IMR-90 (cell line): ENCODE results near the gene PLCG2. TPM values are rescaled to one million over a fixed set of nuclear protein-coding genes. Genes with fewer than 3 reads are reported as not detected.

Experiments used
- ATAC-seq: fragments of 200-7000 bp; cut with Tn5 transposase; 2 replicates; pipeline ENCODE4 v1.9.1; 2020; ENCODE audit warnings: low read depth, mild to moderate bottlenecking, moderate library complexity
- BruUV-seq: library from RNA; stranded (reverse); fragments of 400-500 nt; replicated peaks from 2 replicates; lab custom pipeline; 2021; lab: Mats Ljungman, UMichigan
- CTCF ChIA-PET: fragments of 300-600 bp; formaldehyde crosslinking; extraction: SDS; loops from one replicate; lab custom pipeline; 2021; ENCODE audit warnings: antibody characterized with exemption; lab: Yijun Ruan, JAX
- POLR2A ChIA-PET: fragments of 300-600 bp; sonication (Branson Sonifier 250); formaldehyde crosslinking; loops from one replicate; lab custom pipeline; 2022; ENCODE audit warnings: antibody characterized with exemption; ENCODE audit not compliant: unreplicated experiment; lab: Charles Lee
- DNase-seq: peaks from one replicate; pipeline ENCODE4 v3.0.0; 2013
- H2AFZ ChIP-seq: replicated peaks from 2 replicates; pipeline ENCODE3; 2013; ENCODE audit warnings: low read length, mild to moderate bottlenecking; ENCODE audit not compliant: poor library complexity
- H2AK5ac ChIP-seq: 2 replicates; pipeline ENCODE4 v1.6.1; 2013; ENCODE audit warnings: low read depth, low read length, inconsistent platforms
- H2AK9ac ChIP-seq: replicated peaks from 2 replicates; pipeline ENCODE3; 2013; ENCODE audit warnings: mild to moderate bottlenecking, low read depth, low read length, moderate library complexity; ENCODE audit not compliant: poor library complexity
- H2BK120ac ChIP-seq: 2 replicates; pipeline ENCODE4 v1.6.1; 2013; ENCODE audit warnings: low read depth, low read length, inconsistent platforms
- H2BK15ac ChIP-seq: 3 replicates; pipeline ENCODE4 v1.6.1; 2013; ENCODE audit warnings: low read depth, low read length, inconsistent platforms
- H2BK20ac ChIP-seq: 2 replicates; pipeline ENCODE4 v1.6.1; 2013; ENCODE audit warnings: low read depth, mild to moderate bottlenecking, inconsistent platforms, low read length, moderate library complexity
- H2BK5ac ChIP-seq: 2 replicates; pipeline ENCODE4 v1.6.1; 2013; ENCODE audit warnings: mild to moderate bottlenecking, low read depth, low read length, inconsistent platforms; ENCODE audit not compliant: poor library complexity, severe bottlenecking
- H3K14ac ChIP-seq: replicated peaks from 2 replicates; pipeline ENCODE4 v1.6.1; 2013; ENCODE audit warnings: low read depth, low read length, inconsistent platforms
- H3K18ac ChIP-seq: 2 replicates; pipeline ENCODE4 v1.6.1; 2013; ENCODE audit warnings: low read depth, low read length, control low read depth
- H3K23ac ChIP-seq: 2 replicates; pipeline ENCODE4 v1.6.1; 2013; ENCODE audit warnings: low read depth, low read length, inconsistent platforms
- H3K27ac ChIP-seq: 2 replicates; pipeline ENCODE4 v1.5.1; 2013; ENCODE audit warnings: mild to moderate bottlenecking, control low read depth, low read length; ENCODE audit not compliant: insufficient read depth
- H3K27me3 ChIP-seq: 2 replicates; pipeline ENCODE4 v1.6.1; 2013; ENCODE audit warnings: low read length; ENCODE audit not compliant: control insufficient read depth, insufficient read depth
- H3K36me3 ChIP-seq: 2 replicates; pipeline ENCODE4 v1.6.1; 2013; ENCODE audit warnings: low read length, mixed read lengths; ENCODE audit not compliant: control insufficient read depth, insufficient read depth
- H3K4ac ChIP-seq: 2 replicates; pipeline ENCODE4 v1.6.1; 2013; ENCODE audit warnings: low read depth, low read length, inconsistent platforms
- H3K4me1 ChIP-seq: 2 replicates; pipeline ENCODE4 v1.6.1; 2013; ENCODE audit warnings: low read length, mixed read lengths; ENCODE audit not compliant: control insufficient read depth, insufficient read depth
- H3K4me2 ChIP-seq: 2 replicates; pipeline ENCODE4 v1.6.1; 2013; ENCODE audit warnings: low read depth, mild to moderate bottlenecking, control low read depth, low read length, moderate library complexity
- H3K4me3 ChIP-seq: 2 replicates; pipeline ENCODE4 v1.5.1; 2013; ENCODE audit warnings: low read depth, mild to moderate bottlenecking, control low read depth, low read length, moderate library complexity; ENCODE audit not compliant: insufficient read depth
- H3K56ac ChIP-seq: 2 replicates; pipeline ENCODE4 v1.6.1; 2013; ENCODE audit warnings: low read length, inconsistent platforms; ENCODE audit not compliant: insufficient read depth; ENCODE audit errors: extremely low read depth
- H3K79me1 ChIP-seq, 2 experiments: 2 replicates each; pipeline ENCODE4 v1.6.1; 2013; ENCODE audit warnings: low read length in 2 of 2, inconsistent platforms in 1 of 2, low read depth in 1 of 2
- H3K9ac ChIP-seq: 2 replicates; pipeline ENCODE4 v1.6.1; 2013; ENCODE audit warnings: low read depth, low read length, control low read depth
- H3K9me1 ChIP-seq: 2 replicates; pipeline ENCODE4 v1.6.1; 2013; ENCODE audit warnings: low read length, inconsistent platforms; ENCODE audit not compliant: insufficient read depth
- H3K9me3 ChIP-seq: 2 replicates; pipeline ENCODE4 v1.6.1; 2013; ENCODE audit warnings: low read length; ENCODE audit not compliant: control insufficient read depth, insufficient read depth
- H4K20me1 ChIP-seq: 2 replicates; pipeline ENCODE4 v1.6.1; 2013; ENCODE audit warnings: low read length, inconsistent platforms; ENCODE audit not compliant: insufficient read depth
- H4K5ac ChIP-seq: 2 replicates; pipeline ENCODE4 v1.6.1; 2013; ENCODE audit warnings: mild to moderate bottlenecking, low read depth, low read length, control low read depth
- H4K8ac ChIP-seq, 2 experiments: 2 replicates each; pipeline ENCODE4 v1.6.1; 2013; ENCODE audit warnings: low read depth in 2 of 2, low read length in 2 of 2, control low read depth in 1 of 2, inconsistent platforms in 1 of 2
- H4K91ac ChIP-seq: 2 replicates; pipeline ENCODE4 v1.6.1; 2013; ENCODE audit warnings: low read depth, low read length, inconsistent platforms; ENCODE audit not compliant: insufficient read depth
- CEBPB ChIP-seq: IDR thresholded peaks from 2 replicates; pipeline ENCODE4 v1.6.1; 2012; ENCODE audit warnings: low read depth, low read length, improper control_type of control experiment
- FOS ChIP-seq: fragments of 150-350 bp; IDR thresholded peaks from 2 replicates; pipeline ENCODE4 v1.6.1; 2016; ENCODE audit warnings: low read depth, low read length
- MAFK ChIP-seq: IDR thresholded peaks from 2 replicates; pipeline ENCODE4 v1.6.1; 2012; ENCODE audit warnings: low read depth, low read length, improper control_type of control experiment
- MAZ ChIP-seq: IDR thresholded peaks from 2 replicates; pipeline ENCODE4 v1.6.1; 2012; ENCODE audit warnings: low read depth, mild to moderate bottlenecking, low read length, improper control_type of control experiment, moderate library complexity, borderline replicate concordance
- RAD21 ChIP-seq: IDR thresholded peaks from 2 replicates; pipeline ENCODE4 v1.6.1; 2012; ENCODE audit warnings: low read length, improper control_type of control experiment
- RCOR1 ChIP-seq: IDR thresholded peaks from 2 replicates; pipeline ENCODE4 v1.6.1; 2012; ENCODE audit warnings: mild to moderate bottlenecking, low read length, improper control_type of control experiment; ENCODE audit not compliant: insufficient replicate concordance
- RFX5 ChIP-seq: IDR thresholded peaks from 2 replicates; pipeline ENCODE4 v1.8.0; 2012; ENCODE audit warnings: low read depth, mild to moderate bottlenecking, low read length, moderate library complexity
- SMC3 ChIP-seq: fragments of 150-350 bp; IDR thresholded peaks from 2 replicates; pipeline ENCODE4 v1.6.1; 2016; ENCODE audit warnings: low read depth, mild to moderate bottlenecking, antibody characterized with exemption, low read length, moderate library complexity
- WGBS, 2 experiments: methylation state at CpG; one replicate each; pipeline versions ENCODE4 v1.1.5 to v1.1.7; 2013; ENCODE audit warnings: missing lambda C conversion rate in 2 of 2; ENCODE audit not compliant: insufficient read length in 1 of 2; ENCODE audit errors: extremely low coverage in 2 of 2; 5-methylcytosine and 5-hydroxymethylcytosine counted together
- dilution Hi-C: fragments of 300-500 bp; cut with HindIII; formaldehyde crosslinking; loops from one replicate; pipeline ENCODE4 v1.14.3; 2018; ENCODE audit warnings: low sequenced_read_pairs; ENCODE audit not compliant: unreplicated experiment
- in situ Hi-C: fragments of 300-500 bp; cut with MboI; formaldehyde crosslinking; loops from 3 replicates; pipeline ENCODE4 v1.14.3; 2019; ENCODE audit warnings: low sequenced_read_pairs, inconsistent platforms, mixed read lengths
- intact Hi-C: fragments of 100-400 bp; cut with micrococcal nuclease; formaldehyde crosslinking; loops from 2 replicates; pipeline ENCODE4 v1.10.0; 2022
- polyA plus RNA-seq, 3 experiments: library from polyadenylated mRNA; depleted of rRNA; stranded (reverse); fragments of >200 nt; gene quantifications; 2 replicates each; pipeline ENCODE4 v1.2.3, GENCODE V29; 2012; ENCODE audit warnings: low replicate concordance in 1 of 3
- total RNA-seq: library from RNA; depleted of rRNA; stranded (reverse); fragments of >200 nt; gene quantifications from 2 replicates; pipeline ENCODE4 v1.2.3, GENCODE V29; 2012

The PLCG2 gene
- total and polyA plus RNA-seq, 2 of the 4 experiments (the other 2 are of a cell fraction): 0.14 to 0.18 TPM

DNA sequence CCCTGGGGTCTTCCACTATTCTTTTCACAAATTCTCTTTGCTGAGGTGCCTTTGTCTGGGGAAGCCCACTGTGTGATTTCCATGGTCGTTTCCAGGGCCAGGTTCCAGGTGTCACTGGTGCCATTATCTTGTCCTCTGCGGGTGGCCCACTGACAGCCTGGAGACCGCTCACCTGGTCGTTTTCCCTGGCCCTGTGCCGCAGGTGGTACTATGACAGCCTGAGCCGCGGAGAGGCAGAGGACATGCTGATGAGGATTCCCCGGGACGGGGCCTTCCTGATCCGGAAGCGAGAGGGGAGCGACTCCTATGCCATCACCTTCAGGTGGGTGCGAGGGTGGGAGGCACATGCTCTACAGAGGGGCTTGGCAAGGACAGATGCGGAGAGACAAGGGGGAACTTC, 133.3 kb downstream of the PLCG2 start:
- CTCF ChIA-PET: no interaction called here
- no peak overlapping the region for H3K14ac ChIP-seq
- H2BK5ac ChIP-seq: no peak overlapping the region
- H2AK5ac ChIP-seq: no peak overlapping the region
- no peaks in the 10 kb centered on the region for H3K36me3 ChIP-seq
- no peak overlapping the region for H3K27ac ChIP-seq
- no peak overlapping the region for H4K8ac ChIP-seq
- WGBS, 2 experiments: no CpG with 5 or more reads among the region's 14 CpGs
- H3K56ac ChIP-seq: no peak overlapping the region
- no peak overlapping the region for H3K18ac ChIP-seq
- no TSS peak for BruUV-seq
- H2AK9ac ChIP-seq: no peak overlapping the region
- dilution Hi-C loops (no loop called here), intact Hi-C loops (no loop called here), in situ Hi-C loops (no loop called here)
- no peak overlapping the region for H2AFZ ChIP-seq
- H3K79me1 ChIP-seq: no peaks in the 10 kb centered on the region
- H3K9me3 ChIP-seq: 0 out of 2 replicates have a peak, but pooled peaks cover 2% of the 10 kb centered on the region
- H3K9ac ChIP-seq: no peak overlapping the region
- H4K20me1 ChIP-seq: no peaks in the 10 kb centered on the region
- H2BK120ac ChIP-seq: no peak overlapping the region
- no peaks in the 10 kb centered on the region for H3K9me1 ChIP-seq
- H3K4me3 ChIP-seq: no peak overlapping the region
- H2BK15ac ChIP-seq: no peak overlapping the region
- no peak overlapping the region for H3K4ac ChIP-seq
- POLR2A ChIA-PET: no interaction called here
- no peak overlapping the region for H3K23ac ChIP-seq
- H3K4me1 ChIP-seq: no peaks in the 10 kb centered on the region
- no peak overlapping the region for H2BK20ac ChIP-seq
- ATAC-seq: no peak
- no peak overlapping the region for H4K5ac ChIP-seq
- no peak overlapping the region for H4K91ac ChIP-seq
- H3K4me2 ChIP-seq: no peak overlapping the region
- peaks cover 2% of the 10 kb centered on the region; the same call in 1 of the 2 replicates for H3K27me3 ChIP-seq
- TF ChIP-seq CEBPB: no peak
- no peak for TF ChIP-seq RAD21
- TF ChIP-seq FOS: no peak
- no peak for TF ChIP-seq MAFK
- TF ChIP-seq RFX5: no peak
- TF ChIP-seq MAZ: no peak
- TF ChIP-seq RCOR1: no peak
- TF ChIP-seq SMC3: no peak
- DNase-seq: no peak
